GM12865 (cell line): ENCODE data around the gene TSTD2.

Experiments used
- DNase-seq: peaks from one replicate; pipeline ENCODE4 v3.0.0; 2010; ENCODE audit warnings: low read depth
- H3K4me3 ChIP-seq: 2 replicates; pipeline ENCODE4 v1.5.1; 2011; ENCODE audit warnings: mild to moderate bottlenecking, low read depth, low read length, control low read depth
- CTCF ChIP-seq: IDR thresholded peaks from 2 replicates; pipeline ENCODE4 v1.5.1; 2011; ENCODE audit warnings: low read length, control low read depth, low read depth, inconsistent platforms; ENCODE audit not compliant: insufficient read depth; ENCODE audit errors: missing control alignments

TSTD2 gene

GRCh38 chr9:97570899-97571298 lies 62.3 kb downstream of the TSTD2 start:
- no peak for TF ChIP-seq CTCF
- no peak overlapping the region for H3K4me3 ChIP-seq
- DNase-seq, result no peak

DNA sequence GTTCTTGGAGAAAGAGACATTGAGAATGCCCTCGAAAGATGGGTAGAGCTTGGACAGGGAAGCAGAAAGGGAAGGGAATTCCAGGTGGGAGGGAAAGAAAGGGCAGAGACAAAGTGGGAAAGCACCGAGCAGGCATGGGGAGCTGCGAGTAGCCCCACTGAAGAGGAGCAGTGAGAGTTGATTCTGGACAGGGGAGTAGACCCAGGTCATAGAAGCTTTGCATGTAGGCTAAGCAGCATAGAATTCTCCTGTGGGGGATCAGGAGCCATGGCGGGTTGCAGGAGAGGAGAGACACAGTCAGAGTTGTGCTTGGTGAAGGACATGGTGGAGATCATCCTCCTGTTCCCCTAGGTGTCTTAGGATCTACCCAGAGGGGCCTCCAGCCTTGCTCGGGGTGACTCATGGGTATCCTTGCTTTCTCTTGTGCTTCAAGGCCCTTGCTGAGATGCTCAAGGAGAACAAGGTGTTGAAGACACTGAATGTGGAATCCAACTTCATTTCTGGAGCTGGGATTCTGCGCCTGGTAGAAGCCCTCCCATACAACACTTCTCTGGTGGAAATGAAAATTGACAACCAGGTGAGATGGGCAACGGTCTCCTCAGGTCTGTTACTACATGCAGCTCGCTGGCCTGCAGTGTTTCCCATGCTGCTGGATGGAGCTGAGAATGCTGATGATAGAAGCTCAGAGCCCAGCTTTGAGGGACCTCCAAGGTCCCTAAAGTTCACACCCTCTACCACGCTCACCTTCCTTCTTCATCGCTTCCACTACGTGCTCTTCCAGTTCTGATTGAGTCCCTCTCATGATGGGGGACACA lies 64.5 kb downstream of the TSTD2 start:
- TF ChIP-seq CTCF, result no peak
- H3K4me3 ChIP-seq, result no peak overlapping the region
- DNase-seq, result no peak

DNA sequence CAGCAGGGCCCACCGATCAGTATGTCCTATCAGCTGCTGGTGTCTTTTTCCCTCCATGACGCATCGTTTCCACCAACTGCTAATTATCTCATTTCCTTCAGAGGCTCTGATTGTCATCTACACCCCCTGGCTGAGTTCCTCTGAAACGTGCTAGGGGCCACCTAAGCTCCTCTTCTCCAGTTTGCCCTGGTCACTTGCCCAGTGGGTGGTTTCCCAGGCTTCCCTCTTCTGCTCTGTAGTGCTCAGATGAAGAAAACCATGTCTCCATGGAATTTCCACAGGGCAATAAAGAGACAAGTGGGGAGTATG lies 65.3 kb downstream of the TSTD2 start:
- H3K4me3 ChIP-seq, result no peak overlapping the region
- no peak for TF ChIP-seq CTCF
- DNase-seq, result no peak

DNA sequence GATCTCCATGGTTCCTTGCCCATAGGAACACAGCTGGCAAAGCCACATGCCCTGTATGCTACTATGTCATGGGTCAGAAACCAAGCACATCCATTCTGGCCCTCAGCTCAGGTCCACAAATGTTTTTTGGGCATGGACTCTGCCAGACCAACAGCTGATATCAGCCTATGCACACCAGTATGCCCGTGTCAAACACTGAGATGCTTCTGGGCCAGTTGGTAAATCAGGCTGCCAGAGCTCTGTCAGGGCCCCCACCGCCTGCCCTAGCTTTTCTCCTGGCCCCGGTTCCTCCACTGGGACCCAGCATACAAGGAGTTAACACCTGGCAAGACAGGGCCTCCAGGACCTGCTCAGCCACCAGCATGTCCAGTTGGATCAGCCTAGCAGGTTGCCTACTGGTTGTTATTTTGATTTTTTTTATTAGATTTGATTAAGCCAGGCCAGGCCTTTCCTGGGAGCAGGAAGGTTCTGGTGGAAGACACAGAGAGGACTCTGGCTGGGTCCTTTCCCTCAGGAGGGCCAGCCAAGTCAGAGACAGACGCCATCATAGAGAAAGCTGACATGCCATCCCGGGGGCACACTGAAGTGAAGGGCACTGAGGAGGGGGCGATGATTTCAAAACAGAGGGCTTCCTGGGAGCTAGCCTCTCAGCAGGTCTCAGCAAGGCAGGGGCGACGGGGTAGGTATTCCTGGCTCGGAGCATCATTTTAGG lies 65.8 kb downstream of the TSTD2 start:
- no peak for TF ChIP-seq CTCF
- no peak for DNase-seq
- no peak overlapping the region for H3K4me3 ChIP-seq

- no peak for DNase-seq
- TF ChIP-seq CTCF, result no peak
- H3K4me3 ChIP-seq, result no peak overlapping the region
Observed at GRCh38 chr9:97565262-97565661, 67.9 kb downstream of the TSTD2 start.

- DNase-seq, result no peak
- no peak for TF ChIP-seq CTCF
- H3K4me3 ChIP-seq, result no peak overlapping the region
Observed at GRCh38 chr9:97564291-97565175, 68.6 kb downstream of the TSTD2 start.
